GM12878 (cell line): Measurements from ENCODE around the gene SUSD6.

Source experiments
- CBFB ChIP-seq: IDR thresholded peaks from 2 replicates; pipeline ENCODE4 v1.6.1; 2016; ENCODE audit warnings: antibody characterized with exemption, low read depth
- CBX5 ChIP-seq: sonication (generic); IDR thresholded peaks from 2 replicates; pipeline ENCODE4 v1.6.1; 2016; ENCODE audit warnings: low read depth, moderate library complexity, mild to moderate bottlenecking, inconsistent platforms
- CHD4 ChIP-seq: fragments of 200-600 bp; sonication (generic); IDR thresholded peaks from 2 replicates; pipeline ENCODE4 v1.6.1; 2016; ENCODE audit warnings: mild to moderate bottlenecking
- CTCF ChIP-seq, 3 experiments: IDR thresholded peaks in 2 of 3; conservative IDR thresholded peaks in 1 of 3; 2 replicates each; pipeline ENCODE4 v1.5.1; 2011; ENCODE audit warnings: low read depth in 3 of 3, low read length in 3 of 3, mild to moderate bottlenecking in 3 of 3, control low read depth in 2 of 3, moderate library complexity in 2 of 3, inconsistent platforms in 1 of 3, mixed read lengths in 1 of 3; ENCODE audit not compliant: control insufficient read depth in 2 of 3, insufficient read depth in 1 of 3; ENCODE audit errors: extremely low read depth in 1 of 3
- EP300 ChIP-seq, 2 experiments: fragments of 150-350 bp in 1 of 2; IDR thresholded peaks; 2 replicates each; pipeline ENCODE4 v1.6.1; 2011 to 2012; ENCODE audit warnings: low read depth in 2 of 2, low read length in 2 of 2, borderline replicate concordance in 1 of 2, improper control_type of control experiment in 1 of 2, inconsistent platforms in 1 of 2; ENCODE audit not compliant: control insufficient read depth in 1 of 2
- EZH2 ChIP-seq: IDR thresholded peaks from 2 replicates; pipeline ENCODE4 v1.6.1; 2012; ENCODE audit warnings: low read depth, mild to moderate bottlenecking, control low read depth, inconsistent platforms, low read length, borderline replicate concordance; ENCODE audit not compliant: control insufficient read depth
- NRF1 ChIP-seq: conservative IDR thresholded peaks from 2 replicates; pipeline ENCODE4 v1.6.1; 2011; ENCODE audit warnings: mild to moderate bottlenecking, low read depth, low read length, improper control_type of control experiment
- RAD21 ChIP-seq: IDR thresholded peaks from 2 replicates; pipeline ENCODE4 v1.6.1; 2011; ENCODE audit warnings: mild to moderate bottlenecking, low read depth, low read length, moderate library complexity; ENCODE audit not compliant: insufficient read depth
- RAD51 ChIP-seq: fragments of 450-650 bp; IDR thresholded peaks from 2 replicates; pipeline ENCODE4 v1.6.1; 2016; ENCODE audit warnings: moderate library complexity, mild to moderate bottlenecking, inconsistent platforms
- YY1 ChIP-seq: IDR thresholded peaks from 2 replicates; pipeline ENCODE4 v1.6.1; 2011; ENCODE audit warnings: low read depth, mild to moderate bottlenecking, low read length
- TF ChIP-seq, protein P1 (sequence below): IDR thresholded peaks from 2 replicates; pipeline ENCODE4 v1.6.1; 2012; ENCODE audit warnings: mild to moderate bottlenecking, low read depth, low read length
- TF ChIP-seq, protein P2 (sequence below): fragments of 450-650 bp; formaldehyde crosslinking; IDR thresholded peaks from 2 replicates; pipeline ENCODE4 v1.4.0; 2020; ENCODE audit warnings: mild to moderate bottlenecking, moderate library complexity

- TF ChIP-seq EP300 (IDR thresholded peaks at IDR 0.05; ENCODE audit: borderline replicate concordance in 1 of 2, control insufficient read depth in 1 of 2, low read depth in 2 of 2, low read length in 2 of 2) (no peak), CTCF (IDR thresholded peaks at IDR 0.05 in 2 of 3, conservative IDR thresholded peaks at IDR 0.05 in 1 of 3; ENCODE audit: control insufficient read depth in 2 of 3, extremely low read depth in 1 of 3, insufficient read depth in 1 of 3, low read depth in 3 of 3, low read length in 3 of 3) (no peak), YY1 (no peak), EZH2 (no peak), RAD21 (no peak), CHD4 (no peak), NRF1 (no peak), RAD51 (no peak), CBFB (no peak), CBX5 (no peak)
- TF ChIP-seq, protein P1, sequence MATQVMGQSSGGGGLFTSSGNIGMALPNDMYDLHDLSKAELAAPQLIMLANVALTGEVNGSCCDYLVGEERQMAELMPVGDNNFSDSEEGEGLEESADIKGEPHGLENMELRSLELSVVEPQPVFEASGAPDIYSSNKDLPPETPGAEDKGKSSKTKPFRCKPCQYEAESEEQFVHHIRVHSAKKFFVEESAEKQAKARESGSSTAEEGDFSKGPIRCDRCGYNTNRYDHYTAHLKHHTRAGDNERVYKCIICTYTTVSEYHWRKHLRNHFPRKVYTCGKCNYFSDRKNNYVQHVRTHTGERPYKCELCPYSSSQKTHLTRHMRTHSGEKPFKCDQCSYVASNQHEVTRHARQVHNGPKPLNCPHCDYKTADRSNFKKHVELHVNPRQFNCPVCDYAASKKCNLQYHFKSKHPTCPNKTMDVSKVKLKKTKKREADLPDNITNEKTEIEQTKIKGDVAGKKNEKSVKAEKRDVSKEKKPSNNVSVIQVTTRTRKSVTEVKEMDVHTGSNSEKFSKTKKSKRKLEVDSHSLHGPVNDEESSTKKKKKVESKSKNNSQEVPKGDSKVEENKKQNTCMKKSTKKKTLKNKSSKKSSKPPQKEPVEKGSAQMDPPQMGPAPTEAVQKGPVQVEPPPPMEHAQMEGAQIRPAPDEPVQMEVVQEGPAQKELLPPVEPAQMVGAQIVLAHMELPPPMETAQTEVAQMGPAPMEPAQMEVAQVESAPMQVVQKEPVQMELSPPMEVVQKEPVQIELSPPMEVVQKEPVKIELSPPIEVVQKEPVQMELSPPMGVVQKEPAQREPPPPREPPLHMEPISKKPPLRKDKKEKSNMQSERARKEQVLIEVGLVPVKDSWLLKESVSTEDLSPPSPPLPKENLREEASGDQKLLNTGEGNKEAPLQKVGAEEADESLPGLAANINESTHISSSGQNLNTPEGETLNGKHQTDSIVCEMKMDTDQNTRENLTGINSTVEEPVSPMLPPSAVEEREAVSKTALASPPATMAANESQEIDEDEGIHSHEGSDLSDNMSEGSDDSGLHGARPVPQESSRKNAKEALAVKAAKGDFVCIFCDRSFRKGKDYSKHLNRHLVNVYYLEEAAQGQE = no peak
- TF ChIP-seq, protein P2, sequence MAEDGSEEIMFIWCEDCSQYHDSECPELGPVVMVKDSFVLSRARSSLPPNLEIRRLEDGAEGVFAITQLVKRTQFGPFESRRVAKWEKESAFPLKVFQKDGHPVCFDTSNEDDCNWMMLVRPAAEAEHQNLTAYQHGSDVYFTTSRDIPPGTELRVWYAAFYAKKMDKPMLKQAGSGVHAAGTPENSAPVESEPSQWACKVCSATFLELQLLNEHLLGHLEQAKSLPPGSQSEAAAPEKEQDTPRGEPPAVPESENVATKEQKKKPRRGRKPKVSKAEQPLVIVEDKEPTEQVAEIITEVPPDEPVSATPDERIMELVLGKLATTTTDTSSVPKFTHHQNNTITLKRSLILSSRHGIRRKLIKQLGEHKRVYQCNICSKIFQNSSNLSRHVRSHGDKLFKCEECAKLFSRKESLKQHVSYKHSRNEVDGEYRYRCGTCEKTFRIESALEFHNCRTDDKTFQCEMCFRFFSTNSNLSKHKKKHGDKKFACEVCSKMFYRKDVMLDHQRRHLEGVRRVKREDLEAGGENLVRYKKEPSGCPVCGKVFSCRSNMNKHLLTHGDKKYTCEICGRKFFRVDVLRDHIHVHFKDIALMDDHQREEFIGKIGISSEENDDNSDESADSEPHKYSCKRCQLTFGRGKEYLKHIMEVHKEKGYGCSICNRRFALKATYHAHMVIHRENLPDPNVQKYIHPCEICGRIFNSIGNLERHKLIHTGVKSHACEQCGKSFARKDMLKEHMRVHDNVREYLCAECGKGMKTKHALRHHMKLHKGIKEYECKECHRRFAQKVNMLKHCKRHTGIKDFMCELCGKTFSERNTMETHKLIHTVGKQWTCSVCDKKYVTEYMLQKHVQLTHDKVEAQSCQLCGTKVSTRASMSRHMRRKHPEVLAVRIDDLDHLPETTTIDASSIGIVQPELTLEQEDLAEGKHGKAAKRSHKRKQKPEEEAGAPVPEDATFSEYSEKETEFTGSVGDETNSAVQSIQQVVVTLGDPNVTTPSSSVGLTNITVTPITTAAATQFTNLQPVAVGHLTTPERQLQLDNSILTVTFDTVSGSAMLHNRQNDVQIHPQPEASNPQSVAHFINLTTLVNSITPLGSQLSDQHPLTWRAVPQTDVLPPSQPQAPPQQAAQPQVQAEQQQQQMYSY = no peak
Measured at GRCh38 chr14:69703047-69704039, 91.9 kb downstream of the SUSD6 start.
